NCI-H2196 treated with DMSO at 0.1 percent for 48 hours (cell line): Measurements from ENCODE around the gene CYREN.

ENCODE experiments used
- DNase-seq: peaks from one replicate; lab custom pipeline; 2025; ENCODE audit not compliant: unreplicated experiment; lab: John Stamatoyannopoulos, UW

CYREN gene

DNA sequence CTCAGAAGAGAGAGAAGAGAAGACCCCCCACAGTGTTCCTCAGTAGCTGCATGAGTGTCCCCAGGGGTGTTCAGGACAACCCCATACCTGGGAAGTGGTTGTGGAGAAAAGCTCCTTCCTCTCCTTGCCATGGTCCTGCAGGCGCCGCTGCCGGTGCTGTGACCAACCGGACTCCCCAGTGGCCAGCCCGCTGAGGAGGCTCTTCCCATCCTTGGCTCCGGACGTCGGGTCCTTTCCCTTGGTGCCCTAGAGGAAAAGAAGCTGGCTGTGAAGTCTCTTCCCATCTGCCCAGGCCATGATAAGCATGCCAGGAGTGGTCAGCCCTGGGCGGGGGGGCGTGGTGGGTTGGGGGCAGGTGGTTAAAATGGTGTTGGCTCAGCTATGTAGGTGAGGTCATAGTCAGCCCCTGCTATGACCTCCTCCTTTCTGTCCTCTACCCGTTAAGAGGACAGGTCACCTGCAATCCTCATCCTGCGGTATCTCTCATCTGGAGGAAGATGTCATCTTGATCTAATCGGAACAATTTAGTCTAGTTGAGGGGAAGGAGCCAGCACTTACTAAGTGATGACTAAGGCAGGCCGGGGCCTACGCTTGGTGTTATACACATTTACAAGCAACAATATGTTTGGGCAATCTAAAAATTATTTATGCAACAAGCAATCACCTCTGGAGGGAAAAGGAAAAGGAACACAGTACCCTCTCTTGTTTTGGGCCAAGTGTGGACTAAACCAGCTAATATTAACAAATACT, 27.6 kb upstream of the CYREN start:
- DNase-seq, result no peak

DNA sequence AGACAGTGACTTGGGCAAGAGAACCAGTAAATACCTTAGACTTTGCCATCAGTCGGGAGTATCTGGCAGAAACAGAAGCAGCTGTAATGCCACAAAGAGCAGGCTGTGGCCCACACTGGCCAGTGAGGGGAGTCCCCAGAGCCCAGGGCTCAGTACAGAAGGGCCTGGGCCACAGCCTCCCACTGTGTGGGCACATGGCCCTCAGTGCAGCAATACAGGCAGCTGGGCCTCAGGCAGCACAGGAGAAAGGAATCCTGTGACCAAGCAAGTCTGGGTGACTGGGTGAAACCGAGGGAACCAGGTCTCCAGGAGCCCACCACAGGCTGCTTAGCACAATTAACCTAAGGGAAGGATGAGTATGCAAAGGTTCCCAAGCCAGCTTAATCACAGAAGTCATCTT, 26.8 kb upstream of the CYREN start:
- no peak for DNase-seq

DNA sequence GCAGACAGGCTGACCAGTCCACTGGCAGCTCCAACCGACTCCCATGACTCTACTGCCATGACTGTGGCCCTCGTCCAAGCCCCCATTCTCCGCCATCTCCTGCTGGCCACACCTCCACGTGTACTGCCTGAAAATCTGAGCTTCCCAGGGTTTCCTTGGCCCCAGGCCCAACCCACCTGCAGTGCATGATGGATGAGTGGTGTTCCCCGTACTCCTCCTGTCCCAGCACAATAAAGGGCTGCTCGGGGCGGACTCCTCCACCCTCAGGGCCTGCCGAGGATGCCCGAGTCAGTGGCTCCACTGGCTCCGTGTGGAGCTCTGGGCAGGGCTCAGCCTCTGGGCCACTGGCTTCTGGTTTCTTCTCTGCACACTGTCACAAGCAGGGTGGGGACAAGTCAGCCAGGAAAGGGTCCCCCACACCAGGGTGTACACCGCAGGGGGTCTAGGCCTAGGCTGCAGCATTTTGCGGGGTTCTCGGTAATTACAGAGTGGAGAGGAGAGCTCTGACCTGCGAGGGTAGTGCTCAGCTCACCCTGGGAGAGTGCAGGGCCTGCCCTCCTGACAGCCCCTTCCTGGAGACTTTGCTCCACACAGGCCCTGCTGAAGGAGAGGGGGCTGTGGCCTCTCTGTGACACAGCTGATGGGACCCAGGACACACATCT, 25.6 kb upstream of the CYREN start:
- DNase-seq, result no peak

DNA sequence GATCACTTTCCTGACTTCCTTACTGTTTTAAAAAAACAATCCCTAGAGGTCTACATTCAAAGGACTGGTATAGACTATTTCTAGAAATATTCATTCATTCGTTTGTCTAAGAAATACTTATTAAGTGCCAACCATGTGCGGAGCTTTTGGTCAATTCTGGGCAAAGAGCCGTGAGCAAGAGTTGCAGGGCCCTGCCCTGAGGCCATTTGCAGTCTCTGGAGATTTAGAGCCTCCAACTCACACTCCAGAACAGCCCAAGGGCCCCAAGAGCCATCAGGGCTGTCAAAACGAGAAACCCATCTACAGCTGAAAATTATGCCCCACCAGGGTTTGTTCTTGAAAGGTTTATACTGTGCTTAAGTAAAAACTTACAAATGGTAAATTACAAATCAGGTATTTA, 24.6 kb upstream of the CYREN start:
- no peak for DNase-seq

DNA sequence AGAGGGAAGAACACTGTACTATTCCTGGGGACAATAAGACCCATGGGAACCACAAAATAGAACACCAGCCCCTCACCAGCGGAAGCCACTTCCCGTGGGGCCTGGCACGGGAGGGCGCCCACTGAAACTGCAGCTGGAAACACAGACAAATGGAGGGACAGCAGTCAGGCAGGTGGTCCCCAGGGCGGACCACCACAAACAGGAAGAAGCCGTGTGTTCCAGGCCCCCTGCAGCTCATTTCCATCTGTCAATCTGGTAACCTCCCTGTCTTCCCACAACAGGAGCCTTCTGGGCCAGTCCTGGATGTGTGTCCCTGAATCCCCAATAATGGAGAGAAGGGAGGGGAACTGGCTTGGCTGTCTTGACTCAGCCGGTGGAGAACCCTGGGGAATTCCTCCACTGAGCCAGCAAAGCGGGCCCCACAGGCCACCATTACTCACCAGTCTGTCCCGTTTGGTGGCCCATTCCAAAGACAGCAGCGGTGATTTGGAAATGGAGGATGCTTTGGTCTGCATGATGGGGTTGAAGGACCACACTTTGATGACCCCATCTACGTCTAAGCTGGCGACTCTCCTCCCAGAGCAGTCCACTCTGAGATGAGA, 24.1 kb upstream of the CYREN start:
- DNase-seq, result no peak

DNA sequence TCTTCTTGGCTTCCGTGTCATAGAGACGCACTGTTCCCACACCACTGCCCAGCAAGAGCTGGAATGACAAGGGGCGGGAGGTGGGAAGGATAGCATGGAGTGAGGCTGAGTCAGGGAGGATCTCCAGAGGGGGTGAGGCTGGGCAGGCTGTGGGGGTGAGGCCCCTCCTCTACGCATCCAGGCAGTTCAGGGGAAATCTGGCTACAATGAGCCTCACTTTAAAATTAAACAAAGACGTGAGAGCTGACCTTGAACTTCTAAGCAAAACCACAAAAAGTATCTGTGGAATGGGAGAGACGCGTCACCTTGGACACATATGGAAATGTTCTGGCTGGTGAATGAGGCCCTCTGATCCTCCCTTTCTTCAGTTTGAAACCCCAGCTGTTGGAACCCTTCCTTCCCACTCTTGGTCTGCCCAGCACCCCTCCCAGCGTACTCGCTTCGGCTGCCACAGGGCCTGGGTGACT, 23.1 kb upstream of the CYREN start:
- no peak for DNase-seq

DNA sequence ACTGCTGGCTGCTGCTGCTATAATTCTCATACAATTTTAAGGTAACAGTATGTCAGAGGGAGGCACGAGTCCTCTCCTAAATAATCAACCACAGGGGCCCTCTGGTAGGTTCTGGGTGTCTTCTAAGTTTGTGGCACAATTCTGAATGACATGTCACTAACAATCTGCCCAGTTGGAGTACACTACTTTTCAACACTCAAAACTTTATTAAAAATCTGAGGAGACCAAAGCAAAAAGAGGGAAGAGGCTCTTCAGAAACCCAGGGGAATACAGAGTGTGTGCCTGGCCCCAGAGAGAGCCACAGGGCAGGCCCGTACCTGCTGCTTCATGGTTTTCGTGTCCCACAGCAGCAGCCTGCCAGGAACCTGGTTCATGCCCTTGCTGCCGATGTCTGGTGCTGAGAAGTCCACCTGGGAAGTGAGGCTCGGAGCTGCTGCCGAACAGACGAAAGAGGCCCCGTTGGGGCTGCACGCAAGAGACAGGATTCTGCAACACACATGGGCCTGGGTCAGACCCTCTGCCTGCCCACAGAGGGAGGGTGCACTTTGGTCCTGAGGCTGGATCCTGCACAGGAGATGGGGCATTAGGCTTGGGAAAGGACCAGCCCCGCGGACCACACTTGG, 22.5 kb upstream of the CYREN start:
- DNase-seq, result no peak

DNA sequence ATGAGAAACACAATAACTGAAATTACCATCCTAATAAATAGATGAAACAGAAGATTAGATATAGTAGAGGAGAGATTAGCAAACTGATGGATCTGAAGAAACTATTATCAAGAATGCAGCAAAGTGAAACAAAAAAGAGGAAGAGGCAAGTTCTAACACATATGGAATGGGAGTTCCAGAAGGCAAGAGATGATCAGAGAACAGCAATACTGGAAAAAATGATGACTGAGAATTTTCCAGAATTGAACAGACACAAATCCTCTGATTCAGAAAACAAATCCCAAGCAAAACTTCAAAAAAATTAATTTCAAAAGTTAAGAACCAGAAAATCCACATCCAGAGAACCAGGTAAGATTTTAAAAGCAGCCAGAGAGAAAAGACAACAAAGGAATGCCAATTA, 20.2 kb upstream of the CYREN start:
- DNase-seq, result no peak

DNA sequence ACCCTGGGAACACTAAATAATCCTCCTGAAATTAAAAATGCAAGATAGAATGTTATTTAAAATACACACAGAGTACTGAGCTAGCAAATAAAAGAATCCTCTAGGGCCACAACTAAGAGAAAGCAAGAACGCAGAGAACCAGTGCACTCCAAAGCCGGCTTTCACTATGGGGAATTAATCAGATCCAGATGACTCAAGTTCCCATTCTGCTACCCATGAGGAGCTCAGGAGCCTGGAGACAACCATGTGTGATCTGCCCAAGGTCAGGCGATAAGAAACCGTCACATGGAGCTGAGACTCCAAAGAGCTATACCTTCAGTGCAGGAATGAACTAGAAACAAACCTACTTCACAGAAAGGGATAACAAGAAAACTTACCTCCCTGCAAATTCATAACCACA, 19.5 kb upstream of the CYREN start:
- no peak for DNase-seq

DNA sequence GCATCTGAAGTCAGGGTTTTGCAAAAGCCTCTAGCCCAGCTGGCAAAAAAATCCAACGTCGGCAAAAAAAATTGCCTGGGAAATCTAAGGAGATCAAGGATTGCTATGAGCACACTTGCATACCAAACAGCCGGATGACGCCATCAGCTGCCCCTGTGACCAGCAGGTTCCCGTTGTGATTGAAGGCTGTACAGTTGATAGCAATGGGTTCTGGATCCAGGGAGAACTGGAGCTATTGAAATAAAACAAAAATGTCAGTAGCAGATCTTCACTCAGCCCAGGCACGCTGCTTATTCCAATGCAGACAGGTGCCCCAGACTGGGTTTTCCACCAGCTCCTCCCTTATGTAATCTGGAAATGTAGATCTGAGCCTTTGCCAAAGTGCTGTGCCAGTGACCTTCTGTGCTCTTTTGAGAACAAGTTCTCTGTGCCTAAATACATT, 18.7 kb upstream of the CYREN start:
- no peak for DNase-seq

DNA sequence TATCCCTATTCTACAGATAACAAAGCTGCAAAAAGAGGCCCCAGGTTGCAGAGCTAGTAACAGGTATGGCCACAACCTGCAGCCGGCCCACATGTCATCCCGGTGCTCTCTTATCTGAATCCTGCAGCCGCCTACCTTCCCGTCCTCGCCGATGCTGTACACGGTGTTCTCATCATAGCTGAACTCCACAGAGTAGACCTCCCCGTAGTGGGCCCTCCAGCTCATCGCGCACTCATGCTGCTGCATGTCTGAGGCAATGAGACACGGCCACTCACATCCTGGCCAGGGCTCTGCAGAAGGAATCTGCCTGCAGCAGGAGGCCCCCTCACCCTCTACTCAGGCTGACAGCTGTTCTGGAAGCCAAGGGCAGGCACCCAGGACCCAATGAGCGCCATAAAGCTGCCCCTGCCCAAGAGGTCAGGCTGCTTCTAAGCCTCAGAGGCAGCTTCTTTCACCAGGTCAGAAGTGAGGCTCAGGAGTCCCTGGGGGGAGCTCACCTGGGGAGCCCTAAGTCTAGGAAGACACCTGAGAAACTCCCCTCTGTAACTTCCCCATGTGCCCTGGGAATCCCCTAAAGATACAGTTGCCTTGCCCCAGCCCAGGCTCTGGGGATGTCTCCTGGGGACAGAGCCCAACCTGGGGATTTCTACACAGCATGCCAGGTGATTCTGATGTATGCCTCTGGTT, 17.9 kb upstream of the CYREN start:
- no peak for DNase-seq

DNA sequence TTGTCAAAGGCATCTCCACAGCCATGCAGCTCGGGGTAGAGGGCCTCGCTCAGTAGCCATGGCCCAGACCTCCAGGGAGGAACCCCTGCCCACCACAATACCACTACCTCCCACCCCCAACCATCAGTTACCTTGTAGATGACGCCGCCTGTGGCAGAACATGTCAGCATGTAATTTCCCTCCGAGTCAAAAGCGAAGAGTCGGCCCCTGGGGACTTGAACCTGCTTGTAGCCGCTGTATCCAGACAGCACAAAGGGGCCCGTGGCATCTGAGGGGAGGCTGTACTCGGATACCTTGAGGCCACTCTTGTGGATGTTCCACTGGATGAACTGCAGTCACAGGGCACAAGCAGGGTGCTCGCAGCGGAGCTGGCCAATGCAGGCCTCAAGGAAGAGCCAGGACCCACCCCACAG, 16.3 kb upstream of the CYREN start:
- DNase-seq, result no peak

DNA sequence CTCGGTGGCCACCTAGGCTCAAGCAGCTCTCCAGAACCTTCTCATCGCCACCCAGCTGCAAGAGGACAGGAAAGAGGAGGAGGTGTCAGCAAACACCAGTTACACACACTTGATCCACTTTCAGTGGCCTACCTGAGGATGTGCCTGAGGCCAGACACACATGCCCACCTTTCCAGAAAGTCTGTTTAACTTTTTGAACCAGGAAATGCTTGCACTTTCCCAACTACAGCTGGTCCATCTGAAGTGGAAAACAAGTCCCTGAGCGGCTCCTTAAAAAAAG, 15.7 kb upstream of the CYREN start:
- DNase-seq, result no peak

DNA sequence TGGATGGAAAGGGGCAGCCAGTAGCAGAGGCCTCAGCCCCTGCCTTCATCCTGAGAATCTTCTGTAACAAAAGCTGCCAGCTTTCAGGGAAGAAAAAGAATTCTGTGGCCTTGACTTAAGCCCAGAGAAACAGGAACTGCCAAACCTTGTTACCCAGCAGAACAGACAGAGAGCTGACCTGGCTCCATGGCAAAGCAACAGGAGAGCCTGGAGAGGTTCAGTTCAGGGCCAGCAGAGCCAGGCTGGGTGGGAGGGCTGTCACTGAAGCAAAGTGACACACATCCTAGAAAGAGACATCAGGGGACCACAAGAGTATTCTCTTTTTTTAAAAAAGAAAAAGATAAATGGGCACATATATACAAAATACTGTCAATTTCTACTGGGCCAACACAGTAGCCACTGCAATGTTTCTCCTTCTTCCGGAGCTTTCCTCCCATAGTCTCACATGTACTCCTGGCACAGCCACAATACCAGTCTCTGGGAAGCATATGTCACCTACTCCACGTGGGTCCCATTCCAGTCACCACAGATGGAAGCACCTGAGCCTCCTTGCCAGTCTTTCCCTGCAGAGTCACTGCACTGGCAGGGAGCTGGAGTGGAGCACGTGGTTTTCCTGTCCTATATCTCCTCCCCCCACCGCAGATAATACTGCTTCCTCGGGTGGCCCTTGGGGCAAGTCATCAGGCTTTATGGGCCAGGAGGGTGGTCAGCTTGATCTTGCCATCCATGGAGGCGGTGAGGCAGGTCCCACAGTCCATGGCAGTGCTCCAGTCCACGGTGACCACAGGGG, 15.2 kb upstream of the CYREN start:
- no peak for DNase-seq

DNA sequence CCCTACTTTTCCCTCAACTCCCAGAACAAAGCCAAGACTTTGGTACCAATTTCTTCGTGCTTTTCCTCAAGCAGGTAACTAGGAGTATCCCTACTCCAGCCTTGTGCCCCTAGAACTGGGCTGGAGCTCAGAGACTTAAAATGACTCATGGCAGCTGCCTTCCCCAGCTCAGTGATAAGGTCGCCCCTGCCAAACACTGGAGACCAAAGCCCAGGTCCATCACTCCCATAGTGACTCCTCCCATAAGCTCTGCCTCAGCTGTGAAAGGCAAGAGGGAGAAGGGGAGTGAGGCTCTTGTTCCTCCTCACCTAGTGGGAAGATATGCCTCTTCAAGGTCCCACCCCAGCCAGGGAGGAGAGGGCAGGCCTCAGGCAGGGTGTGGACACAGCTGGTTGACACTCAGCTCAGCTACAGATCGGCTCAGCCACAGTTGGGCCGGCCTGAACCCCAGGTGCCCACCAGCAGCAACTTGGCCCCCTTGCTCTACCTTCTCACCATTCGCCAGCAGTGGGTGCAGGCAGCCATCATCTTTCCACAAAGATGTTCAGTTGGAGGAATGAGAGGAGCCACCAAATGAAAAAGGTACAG, 13.8 kb upstream of the CYREN start:
- no peak for DNase-seq

DNA sequence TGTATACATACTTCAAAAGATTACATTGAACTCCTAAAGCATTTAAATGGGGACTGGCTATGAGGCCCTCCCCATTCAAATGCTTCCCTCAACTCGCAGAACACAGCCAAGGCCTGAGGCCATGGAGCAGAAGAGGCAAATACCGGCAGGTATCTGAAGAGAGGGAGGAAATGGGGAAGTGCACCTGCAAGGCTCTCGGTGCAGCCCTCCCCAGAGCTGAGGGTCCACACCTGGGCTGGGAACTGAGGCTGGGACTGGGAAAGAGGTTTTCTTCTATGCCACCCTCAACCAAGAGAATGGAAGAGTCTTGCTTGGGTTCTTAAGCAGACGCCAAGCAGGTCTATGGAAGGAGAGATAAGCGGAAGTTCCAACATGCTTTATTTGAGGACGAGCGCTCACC, 13.0 kb upstream of the CYREN start:
- no peak for DNase-seq

DNA sequence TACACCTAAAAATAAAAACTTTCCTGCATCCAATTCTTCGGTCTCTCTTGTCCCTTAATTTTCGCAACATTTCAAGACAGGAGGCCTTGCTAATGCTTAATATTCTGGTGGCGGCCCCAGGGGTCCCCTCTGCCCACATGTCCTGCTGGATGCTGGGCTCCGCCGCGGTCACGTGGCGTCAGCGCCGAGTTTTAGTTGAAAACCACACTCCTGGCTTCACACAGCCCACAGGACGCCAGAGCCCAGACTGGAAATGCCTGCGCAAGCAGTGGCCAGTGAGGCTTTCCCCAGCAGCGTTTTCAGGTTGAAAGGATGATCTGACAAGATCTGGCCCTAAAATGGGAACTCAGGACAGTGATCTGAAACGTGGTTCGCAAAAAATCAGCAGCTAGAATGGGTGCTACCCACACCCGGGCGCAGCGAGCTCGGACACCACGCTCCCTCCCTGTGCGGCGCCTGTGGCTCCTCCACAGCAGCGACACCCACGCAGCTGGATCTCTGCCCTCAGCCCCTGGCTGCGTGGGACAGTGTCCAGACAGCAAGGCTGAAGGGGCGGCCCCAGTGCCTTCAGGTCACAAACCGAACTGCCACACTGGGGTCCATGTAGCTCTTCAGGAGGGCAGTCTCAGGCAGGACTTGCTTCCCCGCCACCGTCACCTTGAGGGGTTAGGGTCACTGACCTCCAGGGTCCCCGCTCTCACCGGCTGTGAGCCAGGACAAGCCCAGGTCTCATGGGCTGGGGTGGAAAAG, 11.6 kb upstream of the CYREN start:
- no peak for DNase-seq

DNA sequence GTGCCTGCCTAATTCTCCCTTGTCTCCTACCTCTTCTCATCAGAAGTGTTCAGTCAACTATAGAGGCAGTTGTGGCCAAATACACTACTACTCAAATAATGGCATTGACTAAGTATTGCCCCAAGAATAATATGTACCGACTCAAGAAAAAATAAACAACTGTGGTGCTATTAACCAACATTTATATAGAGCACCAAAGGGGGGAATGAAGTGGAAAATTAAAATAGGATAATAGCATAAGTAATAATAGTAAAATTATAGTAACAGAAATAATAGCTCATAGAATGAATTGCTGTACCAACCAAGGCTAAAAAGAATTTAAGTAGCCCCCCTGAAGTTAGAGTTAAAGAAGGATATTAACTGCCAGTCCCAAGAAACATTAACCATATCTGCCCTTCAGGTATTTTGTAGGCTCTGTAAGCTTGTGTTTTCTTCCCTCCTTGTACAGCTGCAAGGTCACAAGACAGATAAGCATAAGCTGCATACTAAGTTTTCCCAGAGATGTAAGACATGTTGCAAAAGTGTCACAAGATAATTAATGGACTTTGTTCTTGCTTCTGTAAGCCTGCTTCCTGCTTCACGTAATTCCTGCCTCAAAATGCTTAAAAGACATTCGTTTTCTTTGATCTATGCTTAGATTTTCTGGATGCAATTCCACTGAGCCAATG, 10.9 kb upstream of the CYREN start:
- no peak for DNase-seq

DNA sequence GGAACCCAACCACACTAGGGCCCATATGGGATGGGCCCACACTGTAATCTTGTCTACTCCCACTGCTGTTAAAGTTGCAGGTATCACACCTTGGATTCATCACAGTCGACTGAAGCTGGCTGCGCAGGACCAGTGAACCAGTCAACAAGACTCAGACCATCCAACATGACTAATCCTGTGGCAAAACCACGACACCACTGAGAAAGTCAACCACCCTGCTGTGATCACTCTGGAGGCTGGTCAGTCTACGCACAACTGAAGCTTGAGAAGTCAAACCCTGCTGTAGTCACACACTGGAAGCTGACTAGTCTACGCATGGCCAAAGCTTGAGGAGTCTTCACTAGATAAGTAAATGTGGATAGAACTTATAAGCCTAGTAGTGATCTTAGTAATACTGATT, 9.6 kb upstream of the CYREN start:
- no peak for DNase-seq
